Hepatocyte (in vitro differentiated cells): Measurements from ENCODE around the gene SMC6.

Experiments
- EZH2phosphoT487 ChIP-seq: fragments of 200-600 bp; sonication (generic); IDR thresholded peaks from one replicate; pipeline ENCODE4 v1.6.1; 2018; ENCODE audit warnings: antibody characterized with exemption, mild to moderate bottlenecking, low read depth, moderate library complexity; ENCODE audit not compliant: unreplicated experiment, severe bottlenecking
- TF ChIP-seq, protein P1 (sequence below): fragments of 200-600 bp; sonication (generic); IDR thresholded peaks from 2 replicates; pipeline ENCODE4 v1.5.1; 2016; ENCODE audit warnings: antibody characterized with exemption, mild to moderate bottlenecking; ENCODE audit not compliant: poor library complexity

DNA sequence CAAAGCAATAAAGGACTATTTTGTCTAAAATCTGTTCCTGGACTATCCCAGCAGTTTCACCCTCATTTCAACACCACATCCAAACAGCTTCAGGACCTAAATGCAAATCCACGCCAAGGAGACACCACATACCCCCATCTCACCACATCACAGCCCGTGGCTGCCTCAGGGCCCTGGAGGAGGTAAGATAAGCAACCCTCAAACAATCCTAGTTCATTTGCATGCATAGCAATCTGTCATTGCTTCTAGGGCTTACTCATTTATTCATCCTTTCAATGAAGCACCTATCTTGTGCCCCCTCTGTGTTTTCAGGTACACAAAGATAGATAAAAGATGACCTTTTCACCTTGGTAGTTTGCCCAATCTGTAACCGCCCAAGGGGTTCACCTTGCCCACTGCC lies 126.6 kb downstream of the SMC6 start:
- no peak for TF ChIP-seq EZH2phosphoT487
- TF ChIP-seq, protein P1, sequence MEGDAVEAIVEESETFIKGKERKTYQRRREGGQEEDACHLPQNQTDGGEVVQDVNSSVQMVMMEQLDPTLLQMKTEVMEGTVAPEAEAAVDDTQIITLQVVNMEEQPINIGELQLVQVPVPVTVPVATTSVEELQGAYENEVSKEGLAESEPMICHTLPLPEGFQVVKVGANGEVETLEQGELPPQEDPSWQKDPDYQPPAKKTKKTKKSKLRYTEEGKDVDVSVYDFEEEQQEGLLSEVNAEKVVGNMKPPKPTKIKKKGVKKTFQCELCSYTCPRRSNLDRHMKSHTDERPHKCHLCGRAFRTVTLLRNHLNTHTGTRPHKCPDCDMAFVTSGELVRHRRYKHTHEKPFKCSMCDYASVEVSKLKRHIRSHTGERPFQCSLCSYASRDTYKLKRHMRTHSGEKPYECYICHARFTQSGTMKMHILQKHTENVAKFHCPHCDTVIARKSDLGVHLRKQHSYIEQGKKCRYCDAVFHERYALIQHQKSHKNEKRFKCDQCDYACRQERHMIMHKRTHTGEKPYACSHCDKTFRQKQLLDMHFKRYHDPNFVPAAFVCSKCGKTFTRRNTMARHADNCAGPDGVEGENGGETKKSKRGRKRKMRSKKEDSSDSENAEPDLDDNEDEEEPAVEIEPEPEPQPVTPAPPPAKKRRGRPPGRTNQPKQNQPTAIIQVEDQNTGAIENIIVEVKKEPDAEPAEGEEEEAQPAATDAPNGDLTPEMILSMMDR, result no peak
